B cell (primary cell): ENCODE measurements around the gene USP6NL.

Experiments used
- EZH2 ChIP-seq: IDR thresholded peaks from 2 replicates; pipeline ENCODE4 v1.6.1; 2012; ENCODE audit warnings: borderline replicate concordance, low read depth, mild to moderate bottlenecking, moderate library complexity, low read length; ENCODE audit not compliant: insufficient read depth, poor library complexity, severe bottlenecking
- TF ChIP-seq, protein P1 (sequence below): fragments of 200-600 bp; IDR thresholded peaks from one replicate; pipeline ENCODE4 v1.8.0; 2022; ENCODE audit warnings: antibody characterized with exemption, mild to moderate bottlenecking

- TF ChIP-seq EZH2: no peak
- TF ChIP-seq, protein P1, sequence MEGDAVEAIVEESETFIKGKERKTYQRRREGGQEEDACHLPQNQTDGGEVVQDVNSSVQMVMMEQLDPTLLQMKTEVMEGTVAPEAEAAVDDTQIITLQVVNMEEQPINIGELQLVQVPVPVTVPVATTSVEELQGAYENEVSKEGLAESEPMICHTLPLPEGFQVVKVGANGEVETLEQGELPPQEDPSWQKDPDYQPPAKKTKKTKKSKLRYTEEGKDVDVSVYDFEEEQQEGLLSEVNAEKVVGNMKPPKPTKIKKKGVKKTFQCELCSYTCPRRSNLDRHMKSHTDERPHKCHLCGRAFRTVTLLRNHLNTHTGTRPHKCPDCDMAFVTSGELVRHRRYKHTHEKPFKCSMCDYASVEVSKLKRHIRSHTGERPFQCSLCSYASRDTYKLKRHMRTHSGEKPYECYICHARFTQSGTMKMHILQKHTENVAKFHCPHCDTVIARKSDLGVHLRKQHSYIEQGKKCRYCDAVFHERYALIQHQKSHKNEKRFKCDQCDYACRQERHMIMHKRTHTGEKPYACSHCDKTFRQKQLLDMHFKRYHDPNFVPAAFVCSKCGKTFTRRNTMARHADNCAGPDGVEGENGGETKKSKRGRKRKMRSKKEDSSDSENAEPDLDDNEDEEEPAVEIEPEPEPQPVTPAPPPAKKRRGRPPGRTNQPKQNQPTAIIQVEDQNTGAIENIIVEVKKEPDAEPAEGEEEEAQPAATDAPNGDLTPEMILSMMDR: no peak
Observed at GRCh38 chr10:11615396-11615795, 3.9 kb upstream of the USP6NL start.
